Sigmoid colon (tissue), 7 donors: ENCODE measurements around the gene RAD9A. TPM values are rescaled to one million over a fixed set of nuclear protein-coding genes. Genes with fewer than 3 reads are reported as not detected.

Source experiments
- DNase-seq: peaks from one replicate; pipeline ENCODE4 v3.0.0-alpha.2; 2019
- H3K27ac ChIP-seq, 4 donors: fragments of 200-600 bp; sonication (generic); one replicate each; pipeline ENCODE4 v1.5.1; 2016 to 2019; ENCODE audit warnings: mild to moderate bottlenecking in 1 of 4
- H3K27me3 ChIP-seq, 3 donors: fragments of 200-600 bp; sonication (generic); one replicate each; pipeline ENCODE4 v1.5.1; 2019; ENCODE audit warnings: mild to moderate bottlenecking in 1 of 3
- H3K36me3 ChIP-seq, 4 donors: fragments of 200-600 bp; sonication (generic); one replicate each; pipeline ENCODE4 v1.5.1; 2016 to 2019
- H3K4me1 ChIP-seq, 4 donors: fragments of 200-600 bp; sonication (generic); one replicate each; pipeline ENCODE4 v1.5.1; 2017 to 2019
- H3K4me3 ChIP-seq, 4 donors: fragments of 200-600 bp; sonication (generic); one replicate each; pipeline ENCODE4 v1.5.1; 2017 to 2019; ENCODE audit warnings: mild to moderate bottlenecking in 2 of 4, moderate library complexity in 1 of 4
- H3K9me3 ChIP-seq, 4 donors: fragments of 200-600 bp in 3 of 4; sonication (generic) in 3 of 4; one replicate each; pipeline versions ENCODE4 v1.5.1 to v1.6.1; 2013 to 2019
- CTCF ChIP-seq, 4 experiments: fragments of 450-650 bp in 3 of 4; fragments of 200-600 bp in 1 of 4; IDR thresholded peaks; one replicate each; pipeline ENCODE4 v1.5.1; 2016 to 2019; ENCODE audit warnings: antibody characterized with exemption in 4 of 4, mild to moderate bottlenecking in 3 of 4, moderate library complexity in 2 of 4
- EP300 ChIP-seq, 4 donors: sonication (generic); formaldehyde crosslinking; IDR thresholded peaks; one replicate each; pipeline ENCODE4 v1.6.1; 2017; ENCODE audit warnings: antibody characterized with exemption in 4 of 4
- POLR2A ChIP-seq, 2 donors: fragments of 450-650 bp; IDR thresholded peaks; one replicate each; pipeline ENCODE4 v1.6.1; 2016; ENCODE audit warnings: antibody characterized with exemption in 2 of 2, mild to moderate bottlenecking in 2 of 2, moderate library complexity in 2 of 2
- POLR2AphosphoS5 ChIP-seq, 4 donors: sonication (generic); formaldehyde crosslinking; IDR thresholded peaks; one replicate each; pipeline ENCODE4 v1.6.1; 2017; ENCODE audit warnings: antibody characterized with exemption in 4 of 4
- WGBS, 2 donors: extraction: QIAGEN DNeasy Blood & Tissue Kit; methylation state at CpG; one replicate each; pipeline ENCODE4 v1.1.7; 2013; 5-methylcytosine and 5-hydroxymethylcytosine counted together
- intact Hi-C: fragments of 100-400 bp; cut with DNase I; formaldehyde crosslinking; loops from one replicate; pipeline ENCODE4 v1.15.1; 2023
- polyA plus RNA-seq, 3 donors: library from polyadenylated mRNA; stranded (reverse); fragments of 200-250 nt; gene quantifications; one replicate each; pipeline ENCODE4 v1.2.3, GENCODE V29; 2013
- total RNA-seq, 4 donors: library from RNA; depleted of rRNA; stranded (reverse); fragments of >200 nt; gene quantifications; one replicate each; pipeline ENCODE4 v1.1.0, GENCODE V29; 2016
- donor health status: healthy with polysubstance abuse.
- donor health status: Bipolar disorder and iron deficiency.
- donor health status: healthy.

Gene RAD9A
- total and polyA plus RNA-seq, 7 donors, result 6.5 to 33.9 (median 15.8) TPM

GRCh38 chr11:67375320-67376055 lies 16.3 kb upstream of the RAD9A start:
- Histone ChIP-seq H3K36me3 (no peaks in the 10 kb centered on the region), H3K4me3 (no peak overlapping the region), H3K9me3 (no peaks in the 10 kb centered on the region), H3K4me1 (peaks cover 0 to 50% (median 42%) of the 10 kb centered on the region in 4 donors), H3K27ac (peak overlapping the region in 3 of 4 donors; percentile 85 to 100 (median 92)), H3K27me3 (no peaks in the 10 kb centered on the region)
- intact Hi-C loops, result no loop called here
- 67 to 82% methylated on average over 15 of the region's 15 CpGs for WGBS, 2 donors
- TF ChIP-seq POLR2AphosphoS5 (IDR thresholded peaks at IDR 0.05) (no peak), CTCF (IDR thresholded peaks at IDR 0.05) (no peak), POLR2A (IDR thresholded peaks at IDR 0.05) (no peak), EP300 (IDR thresholded peaks at IDR 0.05) (no peak)
- DNase-seq, result no peak

GRCh38 chr11:67376063-67376820 lies 15.5 kb upstream of the RAD9A start:
- WGBS, 2 donors, result 88 to 90% methylated on average over 7 of the region's 7 CpGs
- H3K27ac ChIP-seq, result no peak overlapping the region

GRCh38 chr11:67376873-67377808 lies 14.6 kb upstream of the RAD9A start:
- WGBS, 2 donors, result 82 to 88% methylated on average over 6 of the region's 6 CpGs
- no peak for DNase-seq
- intact Hi-C loops, result no loop called here
- TF ChIP-seq EP300 (IDR thresholded peaks at IDR 0.05), result no peak
- no peak for TF ChIP-seq POLR2AphosphoS5 (IDR thresholded peaks at IDR 0.05)
- no peak for TF ChIP-seq CTCF (IDR thresholded peaks at IDR 0.05)
- no peak for TF ChIP-seq POLR2A (IDR thresholded peaks at IDR 0.05)
- no peaks in the 10 kb centered on the region for H3K36me3 ChIP-seq
- peaks cover 0 to 33% (median 26%) of the 10 kb centered on the region in 4 donors for H3K4me1 ChIP-seq
- no peaks in the 10 kb centered on the region for H3K27me3 ChIP-seq
- no peaks in the 10 kb centered on the region for H3K9me3 ChIP-seq
- H3K27ac ChIP-seq, result no peak overlapping the region
- no peak overlapping the region for H3K4me3 ChIP-seq

More at GRCh38 chr11:67376063-67376820, 15.5 kb upstream of the RAD9A start:
- intact Hi-C loops, result no loop called here
- Histone ChIP-seq H3K4me1 (peaks cover 0 to 42% (median 34%) of the 10 kb centered on the region in 4 donors), H3K27me3 (no peaks in the 10 kb centered on the region), H3K36me3 (no peaks in the 10 kb centered on the region), H3K9me3 (no peaks in the 10 kb centered on the region), H3K4me3 (no peak overlapping the region)
- DNase-seq, result no peak
- TF ChIP-seq POLR2A (IDR thresholded peaks at IDR 0.05), result no peak
- TF ChIP-seq POLR2AphosphoS5 (IDR thresholded peaks at IDR 0.05), result no peak
- TF ChIP-seq CTCF (IDR thresholded peaks at IDR 0.05), result no peak
- no peak for TF ChIP-seq EP300 (IDR thresholded peaks at IDR 0.05)

DNA sequence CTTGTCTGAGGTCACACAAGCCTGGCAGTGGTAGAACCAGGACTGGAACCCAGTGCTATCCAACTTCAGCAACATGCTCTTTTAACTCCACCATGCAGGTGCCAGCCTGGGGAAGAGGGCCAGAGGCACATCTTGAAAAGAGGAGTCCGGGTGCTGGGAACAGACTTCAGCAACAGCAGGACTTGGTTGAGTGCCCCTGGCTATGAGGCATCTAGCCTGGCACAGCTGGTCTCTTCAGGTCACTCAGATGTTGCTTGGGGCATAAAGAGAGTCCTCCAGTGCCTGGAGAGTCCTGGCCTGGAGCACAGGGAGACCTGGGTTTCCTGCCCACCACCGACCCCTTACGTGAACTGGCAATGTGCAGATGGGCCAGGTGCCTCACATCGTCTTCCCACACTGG lies 13.2 kb upstream of the RAD9A start:
- Histone ChIP-seq H3K36me3 (no peaks in the 10 kb centered on the region), H3K27ac (no peak overlapping the region), H3K27me3 (no peaks in the 10 kb centered on the region), H3K9me3 (no peaks in the 10 kb centered on the region), H3K4me1 (peaks cover 0 to 29% (median 23%) of the 10 kb centered on the region in 4 donors), H3K4me3 (no peak overlapping the region)
- TF ChIP-seq CTCF (IDR thresholded peaks at IDR 0.05) (no peak), EP300 (IDR thresholded peaks at IDR 0.05) (no peak), POLR2AphosphoS5 (IDR thresholded peaks at IDR 0.05) (no peak), POLR2A (IDR thresholded peaks at IDR 0.05) (no peak)
- 91 to 93% methylated on average over 4 of the region's 4 CpGs for WGBS, 2 donors
- intact Hi-C loops, result no loop called here
- no peak for DNase-seq
